IPS-18c (cell line): ENCODE data around the gene FOXF2.

Source experiments
- H3K4me3 ChIP-seq: 2 replicates; pipeline ENCODE4 v1.7.0; 2013; ENCODE audit warnings: low read depth, mild to moderate bottlenecking, low read length, moderate library complexity; ENCODE audit not compliant: insufficient read depth
- H3K9me3 ChIP-seq: one replicate; pipeline ENCODE4 v1.6.1; 2013; ENCODE audit warnings: mild to moderate bottlenecking, low read length, moderate library complexity; ENCODE audit not compliant: control insufficient read depth, insufficient read depth

The FOXF2 gene

DNA sequence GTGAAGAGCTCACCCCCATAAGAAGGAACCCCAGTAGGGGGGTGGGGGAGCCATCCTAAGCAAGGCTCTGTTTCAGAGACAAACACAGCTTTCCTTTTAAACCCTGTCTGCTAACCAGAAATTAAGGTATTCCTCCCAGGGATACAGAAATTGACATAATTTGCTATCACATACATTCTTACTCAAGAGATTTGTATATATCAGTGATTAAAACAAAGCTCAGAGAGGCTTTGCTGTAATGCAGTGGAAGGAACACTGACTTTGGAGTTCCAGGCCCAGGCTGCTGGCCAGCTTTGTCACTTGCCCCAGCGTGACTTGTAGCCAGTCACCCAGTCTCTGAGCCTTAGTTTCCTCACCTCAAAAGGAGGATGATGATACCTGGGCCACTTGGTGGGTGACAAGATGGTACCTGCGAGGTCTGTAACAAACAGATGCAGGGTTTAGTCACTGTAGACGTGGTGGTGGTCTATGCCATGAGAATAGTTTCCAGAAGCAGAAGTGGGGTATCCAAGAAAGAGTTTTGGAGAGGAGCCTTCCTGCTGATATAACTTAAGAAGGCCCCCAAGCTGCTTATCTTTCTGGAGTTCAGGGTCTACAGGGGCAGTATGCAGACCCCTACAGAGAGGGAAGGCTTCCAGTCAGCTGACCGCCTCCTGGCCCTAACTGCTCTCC, 3.2 kb upstream of the FOXF2 start:
- peaks cover 4% of the 10 kb centered on the region for H3K9me3 ChIP-seq
- H3K4me3 ChIP-seq = no peak overlapping the region

DNA sequence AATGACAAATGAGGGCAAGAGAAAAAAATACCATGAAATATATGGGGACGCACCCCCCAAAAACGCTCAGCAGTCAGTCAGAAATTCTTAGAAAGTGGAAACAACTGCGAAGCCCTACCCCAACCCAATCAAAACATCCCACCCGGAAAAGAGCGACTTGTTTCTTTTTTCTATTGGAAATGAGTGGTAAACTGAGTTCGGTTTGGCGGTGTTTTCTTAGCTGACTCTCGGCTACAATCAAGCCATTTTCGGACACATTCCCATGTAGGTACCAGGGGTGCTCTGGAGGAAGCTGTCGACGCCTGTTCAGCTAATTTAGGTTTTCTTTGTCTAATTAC, 1.9 kb upstream of the FOXF2 start:
- Histone ChIP-seq H3K9me3 (peaks cover 2% of the 10 kb centered on the region), H3K4me3 (no peak overlapping the region)

DNA sequence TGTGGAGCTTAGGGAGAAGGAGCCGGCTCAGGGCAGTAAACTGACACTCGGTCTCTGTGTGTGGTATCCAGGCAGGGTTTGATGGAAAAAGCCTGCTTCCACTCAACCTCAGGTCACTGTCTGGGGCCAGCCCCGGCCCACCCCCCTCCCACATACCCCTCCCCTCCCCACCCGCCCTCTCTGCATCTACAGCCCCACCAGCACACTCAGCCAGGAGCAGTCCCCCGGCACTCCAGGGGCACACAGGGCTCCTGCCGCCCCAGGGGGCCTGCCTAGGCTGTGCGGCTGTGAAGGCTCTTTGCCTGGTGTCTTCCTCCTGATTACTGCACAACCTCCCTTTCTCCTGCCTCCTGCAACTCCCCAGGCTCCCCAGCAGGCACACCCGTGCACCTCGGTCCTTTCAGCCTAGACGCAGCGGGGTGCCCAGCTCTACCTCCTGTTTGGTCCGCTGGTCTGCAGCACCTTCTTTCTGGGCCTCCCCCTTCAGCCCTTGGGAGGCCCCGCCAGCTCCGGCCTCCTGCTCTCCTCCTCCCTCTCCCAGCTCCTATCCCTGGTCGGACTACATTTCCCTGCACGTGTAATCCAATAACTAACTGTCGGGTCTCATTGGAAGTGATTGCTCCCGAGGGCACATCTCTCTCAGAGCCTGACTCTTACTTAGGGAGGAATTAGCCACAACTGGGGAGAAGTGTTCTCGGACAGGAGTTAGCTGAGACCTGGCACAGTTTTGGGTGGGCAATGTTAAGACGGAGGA, 1.3 kb upstream of the FOXF2 start:
- Histone ChIP-seq H3K9me3 (peaks cover 2% of the 10 kb centered on the region), H3K4me3 (no peak overlapping the region)

DNA sequence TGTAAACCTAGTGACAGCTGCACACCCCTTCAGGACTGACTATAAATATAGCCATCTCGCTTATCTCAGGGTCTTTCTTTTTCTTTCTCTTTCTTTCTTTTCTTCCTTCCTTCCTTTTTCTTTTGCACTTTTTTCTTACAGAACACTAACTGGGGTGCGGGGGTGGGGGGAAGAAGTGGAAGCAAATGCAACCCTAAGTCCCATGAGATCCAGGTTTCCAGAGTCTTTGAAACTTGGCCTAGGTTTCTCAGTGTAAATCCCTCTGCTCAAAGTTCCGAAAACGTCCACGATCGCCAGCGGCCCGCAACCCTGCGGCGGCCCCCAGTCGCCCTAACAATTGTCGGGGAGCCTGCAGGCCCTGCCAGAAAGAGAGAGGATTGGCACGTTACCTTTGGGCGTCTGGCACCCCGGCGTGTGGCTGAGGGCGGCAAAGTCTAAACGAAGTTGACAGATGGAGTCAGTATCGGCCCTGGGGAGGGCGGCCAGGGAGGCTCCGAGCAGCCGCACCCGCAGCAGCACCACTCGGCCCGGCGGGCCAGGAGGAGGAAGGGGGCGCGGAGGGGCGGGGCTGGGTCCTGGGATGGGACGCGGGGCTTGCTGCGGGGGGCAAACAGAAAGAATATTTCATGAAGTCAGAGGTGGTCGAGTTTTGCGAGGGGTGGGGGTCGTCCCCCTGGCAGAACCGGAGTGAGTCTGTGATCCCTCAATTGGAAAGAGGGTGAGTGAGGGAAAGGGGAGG, 577 bp upstream of the FOXF2 start:
- Histone ChIP-seq H3K4me3 (peak overlapping the region; percentile 28; the same call in 1 of the 2 replicates), H3K9me3 (peaks cover 2% of the 10 kb centered on the region)

DNA sequence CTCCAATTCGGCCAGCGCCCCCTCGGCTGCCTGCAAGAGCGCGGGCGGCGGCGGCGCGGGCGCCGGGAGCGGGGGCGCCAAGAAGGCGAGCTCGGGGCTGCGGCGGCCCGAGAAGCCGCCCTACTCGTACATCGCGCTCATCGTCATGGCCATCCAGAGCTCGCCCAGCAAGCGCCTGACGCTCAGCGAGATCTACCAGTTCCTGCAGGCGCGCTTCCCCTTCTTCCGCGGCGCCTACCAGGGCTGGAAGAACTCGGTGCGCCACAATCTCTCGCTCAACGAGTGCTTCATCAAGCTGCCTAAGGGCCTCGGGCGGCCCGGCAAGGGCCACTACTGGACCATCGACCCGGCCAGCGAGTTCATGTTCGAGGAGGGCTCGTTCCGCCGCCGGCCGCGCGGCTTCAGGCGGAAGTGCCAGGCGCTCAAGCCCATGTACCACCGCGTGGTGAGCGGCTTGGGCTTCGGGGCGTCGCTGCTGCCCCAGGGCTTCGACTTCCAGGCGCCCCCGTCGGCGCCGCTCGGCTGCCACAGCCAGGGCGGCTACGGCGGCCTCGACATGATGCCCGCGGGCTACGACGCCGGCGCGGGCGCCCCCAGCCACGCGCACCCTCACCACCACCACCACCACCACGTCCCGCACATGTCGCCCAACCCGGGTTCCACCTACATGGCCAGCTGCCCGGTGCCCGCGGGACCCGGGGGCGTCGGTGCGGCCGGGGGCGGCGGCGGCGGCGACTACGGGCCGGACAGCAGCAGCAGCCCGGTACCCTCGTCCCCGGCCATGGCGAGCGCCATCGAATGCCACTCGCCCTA, 963 bp downstream of the FOXF2 start:
- Histone ChIP-seq H3K4me3 (peak overlapping the region; percentile 34; the same call in 1 of the 2 replicates), H3K9me3 (peaks cover 2% of the 10 kb centered on the region)

DNA sequence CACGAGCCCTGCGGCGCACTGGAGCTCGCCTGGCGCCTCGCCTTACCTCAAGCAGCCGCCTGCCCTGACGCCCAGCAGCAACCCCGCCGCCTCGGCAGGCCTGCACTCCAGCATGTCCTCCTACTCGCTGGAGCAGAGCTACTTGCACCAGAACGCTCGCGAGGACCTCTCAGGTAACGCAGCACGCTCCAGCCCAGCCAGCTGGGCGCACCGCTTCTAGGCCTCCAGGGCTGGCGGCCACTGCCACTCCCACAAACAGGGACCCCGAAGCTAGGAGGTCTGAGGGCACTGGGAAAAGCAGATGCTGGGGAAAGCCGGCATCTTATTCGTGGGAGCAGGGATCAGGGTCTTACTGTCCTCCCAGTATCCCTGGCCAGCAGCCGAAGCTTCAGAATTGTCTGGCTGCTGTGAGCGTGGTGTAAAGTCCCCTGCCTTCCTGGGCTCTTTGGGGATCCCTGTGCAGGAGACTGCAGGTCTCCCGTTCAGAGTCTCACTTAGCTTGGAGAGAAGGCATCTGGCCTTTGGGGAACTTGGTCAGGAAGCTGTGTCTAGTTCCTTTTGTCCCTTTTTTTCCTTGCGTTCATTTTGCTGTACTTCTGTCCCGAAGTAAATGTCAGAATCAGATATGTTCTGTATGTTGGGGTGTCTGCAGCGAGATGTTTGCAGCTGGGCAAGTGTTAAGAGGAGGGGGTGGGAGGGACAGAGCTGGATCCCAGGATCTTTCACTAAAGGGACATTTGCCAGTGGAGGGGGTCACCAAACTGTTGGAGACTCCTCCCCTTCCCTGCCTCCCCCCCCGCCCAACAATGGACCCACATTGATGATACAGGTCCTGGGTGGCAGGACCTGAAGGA, 1.8 kb downstream of the FOXF2 start:
- H3K9me3 ChIP-seq = peaks cover 2% of the 10 kb centered on the region
- peak overlapping the region; percentile 15; the same call in 1 of the 2 replicates for H3K4me3 ChIP-seq

DNA sequence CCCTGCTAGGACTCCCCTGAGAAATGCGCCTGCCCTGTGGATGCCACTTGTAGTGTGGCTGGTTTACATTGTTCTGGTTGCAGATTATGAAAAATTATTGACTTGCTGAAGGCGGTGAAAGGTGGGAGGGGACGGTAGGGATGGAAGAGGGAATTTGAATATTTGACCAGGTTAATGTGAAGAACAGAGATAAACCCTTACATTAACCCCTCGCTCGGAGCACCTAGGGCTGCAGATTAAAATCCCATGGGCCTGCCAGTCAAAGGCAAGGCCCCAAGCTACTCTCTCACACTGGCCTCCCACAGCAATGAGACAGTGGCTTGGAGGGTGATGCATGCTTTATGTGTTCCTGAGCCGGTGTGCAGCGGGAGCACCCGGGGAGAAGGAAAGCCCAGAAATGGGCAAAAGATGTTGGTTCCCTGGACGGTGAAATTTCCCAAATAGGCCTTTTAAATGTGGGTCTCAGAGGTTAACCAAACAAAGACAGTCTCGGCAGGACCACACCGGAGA, 2.5 kb downstream of the FOXF2 start:
- no peak overlapping the region for H3K4me3 ChIP-seq
- H3K9me3 ChIP-seq = no peaks in the 10 kb centered on the region

DNA sequence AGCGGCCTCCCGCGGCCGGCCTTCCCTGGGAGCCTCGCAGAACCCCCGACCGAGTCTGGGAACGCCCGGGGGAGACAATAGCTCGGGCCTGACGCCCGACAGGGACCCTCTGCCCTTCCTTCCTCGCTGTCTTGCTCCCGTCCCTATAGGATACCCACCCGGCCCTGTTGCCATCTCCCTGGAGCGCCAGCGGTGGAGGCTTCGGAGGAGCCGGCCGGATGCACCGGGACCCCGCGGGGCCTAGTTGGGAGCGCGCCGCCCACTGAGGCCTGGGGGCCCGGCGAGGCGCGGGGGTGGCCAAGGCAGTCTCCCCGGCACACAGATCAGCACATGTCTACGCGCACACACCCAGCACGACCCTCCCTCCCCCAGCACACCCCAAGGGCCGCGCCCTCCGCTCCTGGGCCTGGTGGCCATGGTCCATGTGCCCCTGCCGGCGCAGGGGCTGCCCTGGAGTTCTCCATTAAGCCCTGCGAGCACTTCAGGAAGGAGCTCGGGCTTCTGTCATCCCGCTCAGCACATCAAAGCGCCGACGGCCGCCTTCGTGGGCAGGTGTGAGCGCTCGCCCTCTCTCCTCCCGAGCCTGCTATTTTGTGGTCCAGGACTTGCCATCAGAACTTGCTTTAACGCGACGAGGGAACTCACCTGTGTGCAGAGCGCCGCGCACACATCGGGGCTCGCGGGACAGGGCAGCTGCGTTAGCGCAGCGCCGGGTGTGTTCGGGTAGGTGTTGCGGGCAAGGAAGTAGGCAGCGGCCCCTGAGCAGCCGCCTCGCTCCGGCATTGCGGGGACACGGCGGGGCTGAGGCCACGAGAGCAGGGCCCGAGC, 3.7 kb downstream of the FOXF2 start:
- Histone ChIP-seq H3K4me3 (peak overlapping the region; percentile 9; the same call in 1 of the 2 replicates), H3K9me3 (no peaks in the 10 kb centered on the region)

DNA sequence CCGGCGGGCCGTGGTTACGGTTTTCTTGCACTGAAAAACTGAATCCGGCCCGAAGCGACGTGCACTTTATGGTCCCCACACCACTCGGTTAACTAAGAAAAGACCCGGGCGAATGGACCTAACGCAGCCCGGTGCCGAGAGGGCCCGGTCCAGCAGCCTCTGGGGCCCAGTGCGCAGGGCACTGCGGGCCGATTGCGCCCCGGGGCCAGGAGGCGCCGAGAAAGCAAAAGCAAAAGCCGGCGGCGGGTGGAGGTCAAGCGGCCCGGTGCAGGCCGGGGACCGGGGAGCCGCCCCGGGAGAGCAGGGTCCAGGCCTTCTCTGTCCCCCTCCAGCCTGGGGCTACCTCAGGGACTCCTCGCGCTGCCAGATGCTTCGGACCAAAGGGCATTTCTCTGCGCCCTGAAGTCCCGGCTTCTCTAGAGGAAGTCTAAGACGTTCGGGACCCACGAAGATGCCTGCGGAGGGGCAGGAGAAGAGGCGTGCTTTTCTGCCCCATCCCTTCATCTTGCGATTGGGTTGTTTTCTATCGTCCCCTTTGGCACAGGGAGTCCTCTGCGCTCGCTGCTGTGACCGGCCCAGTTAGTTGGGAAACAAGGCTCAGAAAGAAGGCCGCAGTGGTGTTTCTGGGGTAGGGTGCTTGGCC, 4.4 kb downstream of the FOXF2 start:
- Histone ChIP-seq H3K9me3 (no peaks in the 10 kb centered on the region), H3K4me3 (no peak overlapping the region)

DNA sequence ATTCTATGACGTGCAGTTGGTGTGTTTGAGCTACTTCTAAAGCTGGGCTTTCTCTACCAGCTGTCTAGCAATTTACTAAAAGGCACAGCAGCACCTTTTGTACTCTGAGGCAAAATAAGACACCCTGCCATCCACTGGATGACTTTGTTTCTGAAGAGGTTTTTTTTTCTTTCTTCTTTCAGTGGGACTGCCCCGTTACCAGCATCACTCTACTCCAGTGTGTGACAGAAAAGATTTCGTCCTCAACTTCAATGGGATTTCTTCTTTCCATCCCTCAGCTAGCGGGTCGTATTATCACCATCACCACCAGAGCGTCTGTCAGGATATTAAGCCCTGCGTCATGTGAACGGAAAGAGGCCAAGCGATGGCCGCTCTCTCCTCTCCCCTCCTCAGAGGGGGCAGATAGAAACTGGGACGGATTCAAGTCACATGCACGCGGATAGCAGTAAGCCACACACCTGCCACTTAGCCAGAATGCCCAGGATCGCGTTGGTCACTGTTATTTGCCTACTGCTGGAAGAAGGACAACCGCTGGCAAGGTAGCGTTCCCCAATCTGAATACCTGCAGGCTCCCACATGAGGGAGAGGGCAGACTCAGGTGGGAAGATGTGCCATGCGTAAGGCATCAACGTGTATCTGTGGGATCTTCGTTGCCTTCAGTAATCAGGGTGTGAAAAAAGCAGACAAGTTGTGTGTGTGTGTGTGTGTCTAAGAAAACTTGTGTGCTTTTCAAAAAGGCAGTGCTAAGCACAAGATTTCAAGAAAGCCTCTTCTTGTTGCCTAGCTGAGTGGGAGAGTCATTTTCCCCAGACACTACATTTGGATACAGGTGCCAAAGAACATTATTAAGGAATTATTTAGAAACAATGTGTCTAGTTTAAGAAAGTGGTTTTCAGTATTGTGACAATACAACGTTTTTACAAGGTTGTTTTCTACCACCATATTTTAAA, 5.4 kb downstream of the FOXF2 start:
- Histone ChIP-seq H3K4me3 (no peak overlapping the region), H3K9me3 (no peaks in the 10 kb centered on the region)

DNA sequence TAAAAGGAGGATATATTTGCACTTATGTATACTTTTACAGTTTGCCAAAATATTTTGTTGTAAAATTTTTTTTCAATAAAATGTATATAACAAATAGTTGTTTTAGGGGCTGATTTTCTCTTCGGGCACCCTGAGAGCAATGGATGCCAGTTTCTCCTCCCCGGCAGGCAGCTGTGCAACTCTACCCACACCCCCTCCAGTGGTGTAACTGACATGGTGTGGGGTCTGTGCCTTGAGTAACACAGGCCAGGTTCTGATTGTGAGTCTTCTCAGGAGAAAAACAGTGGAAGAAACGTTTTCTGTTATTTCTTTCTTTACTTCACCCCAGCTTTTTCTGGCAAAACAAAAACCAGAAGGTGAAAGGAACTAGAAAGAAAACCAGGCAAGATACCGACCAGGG, 6.1 kb downstream of the FOXF2 start:
- Histone ChIP-seq H3K4me3 (no peak overlapping the region), H3K9me3 (no peaks in the 10 kb centered on the region)

DNA sequence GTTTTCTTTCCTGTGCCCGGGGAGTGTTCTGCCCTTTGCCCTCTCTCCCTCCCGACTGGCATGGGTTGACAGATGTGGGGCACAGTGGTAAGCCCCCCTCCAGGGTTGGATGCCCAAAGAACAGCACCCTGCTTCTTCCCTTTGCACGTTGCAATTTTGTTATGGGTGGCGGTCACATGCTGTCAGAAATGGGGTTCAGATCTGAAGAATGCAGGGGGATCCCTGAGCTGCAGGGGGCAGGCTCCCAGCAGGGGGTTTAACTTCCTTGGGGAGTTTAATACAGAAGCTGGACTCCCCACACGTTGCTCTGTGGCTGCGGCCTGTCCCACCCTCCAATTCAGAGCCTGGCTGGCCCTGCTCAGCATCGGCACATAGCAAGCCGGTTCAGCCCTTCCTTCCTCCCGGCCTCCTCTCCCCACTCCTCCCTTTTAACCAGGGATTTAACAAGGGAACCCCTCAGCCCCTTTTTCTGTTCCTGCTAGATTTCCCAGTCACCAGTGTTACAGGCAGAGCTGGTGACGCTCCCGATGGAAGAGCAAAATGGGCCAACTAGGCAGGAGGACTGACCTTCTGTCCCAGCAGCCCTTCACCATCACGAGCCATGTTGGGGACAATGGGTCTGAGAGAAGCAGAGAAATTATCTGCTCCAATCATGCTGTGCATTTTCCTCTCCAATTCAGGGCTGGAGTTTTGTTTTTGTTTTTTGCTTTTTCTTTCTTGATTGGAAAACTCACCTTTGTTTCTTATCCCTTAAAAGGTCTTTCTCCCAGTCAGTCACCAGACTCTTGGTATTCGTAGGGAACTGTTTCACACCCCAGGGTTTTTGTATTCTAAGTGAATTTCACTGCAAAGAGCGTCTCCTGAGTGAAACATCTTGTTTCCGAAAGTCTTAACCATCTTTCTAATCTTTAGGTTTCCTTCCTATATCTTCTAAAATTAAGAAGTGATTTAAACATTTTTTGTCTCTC, 6.8 kb downstream of the FOXF2 start:
- no peaks in the 10 kb centered on the region for H3K9me3 ChIP-seq
- no peak overlapping the region for H3K4me3 ChIP-seq
